Liver (tissue), 3 donors: ENCODE data around the gene FGF14.

ENCODE experiments used
- EGR1 ChIP-seq, 2 donors: IDR thresholded peaks; 2 replicates each; pipeline ENCODE4 v1.6.1; 2016 to 2018; ENCODE audit warnings: antibody characterized with exemption in 2 of 2, low read depth in 2 of 2
- GABPA ChIP-seq, 2 donors: IDR thresholded peaks in 1 of 2; conservative IDR thresholded peaks in 1 of 2; 2 replicates each; pipeline ENCODE4 v1.6.1; 2016; ENCODE audit warnings: antibody characterized with exemption in 2 of 2, mild to moderate bottlenecking in 1 of 2, moderate library complexity in 1 of 2
- HNF4A ChIP-seq, 2 donors: conservative IDR thresholded peaks; 2 replicates each; pipeline ENCODE4 v1.6.1; 2016; ENCODE audit warnings: antibody characterized with exemption in 2 of 2, mild to moderate bottlenecking in 2 of 2
- JUND ChIP-seq, 2 donors: IDR thresholded peaks; 2 replicates each; pipeline ENCODE4 v1.6.1; 2016; ENCODE audit warnings: antibody characterized with exemption in 2 of 2
- RAD21 ChIP-seq, 2 donors: IDR thresholded peaks; 2 replicates each; pipeline ENCODE4 v1.6.1; 2016; ENCODE audit warnings: antibody characterized with exemption in 2 of 2, mild to moderate bottlenecking in 2 of 2
- RXRA ChIP-seq, 2 donors: IDR thresholded peaks; 2 replicates each; pipeline ENCODE4 v1.6.1; 2017 to 2018; ENCODE audit warnings: antibody characterized with exemption in 2 of 2, mild to moderate bottlenecking in 1 of 2
- SP1 ChIP-seq: IDR thresholded peaks from 2 replicates; pipeline ENCODE4 v1.6.1; 2018; ENCODE audit warnings: antibody characterized with exemption, mild to moderate bottlenecking
- TAF1 ChIP-seq: conservative IDR thresholded peaks from 2 replicates; pipeline ENCODE4 v1.6.1; 2016; ENCODE audit warnings: antibody characterized with exemption, mild to moderate bottlenecking
- YY1 ChIP-seq: IDR thresholded peaks from 2 replicates; pipeline ENCODE4 v1.6.1; 2016; ENCODE audit warnings: antibody characterized with exemption, mild to moderate bottlenecking
- TF ChIP-seq, protein P1 (sequence below): fragments of 150-350 bp; IDR thresholded peaks from 2 replicates; pipeline ENCODE4 v1.5.1; 2017; ENCODE audit warnings: improper control_type of control experiment, low read depth, low read length; ENCODE audit not compliant: missing input control
- TF ChIP-seq, protein P2 (sequence below): IDR thresholded peaks from 2 replicates; pipeline ENCODE4 v1.6.1; 2016; ENCODE audit warnings: antibody characterized with exemption
- TF ChIP-seq, protein P3 (sequence below): IDR thresholded peaks from 2 replicates; pipeline ENCODE4 v1.6.1; 2016; ENCODE audit warnings: antibody characterized with exemption, mild to moderate bottlenecking
- TF ChIP-seq, protein P4 (sequence below): IDR thresholded peaks from 2 replicates; pipeline ENCODE4 v1.6.1; 2016; ENCODE audit warnings: antibody characterized with exemption
- TF ChIP-seq, protein P5 (sequence below): IDR thresholded peaks from 2 replicates; pipeline ENCODE4 v1.6.1; 2016; ENCODE audit warnings: antibody characterized with exemption
- donor health status: healthy.
- donor health status: healthy.

DNA sequence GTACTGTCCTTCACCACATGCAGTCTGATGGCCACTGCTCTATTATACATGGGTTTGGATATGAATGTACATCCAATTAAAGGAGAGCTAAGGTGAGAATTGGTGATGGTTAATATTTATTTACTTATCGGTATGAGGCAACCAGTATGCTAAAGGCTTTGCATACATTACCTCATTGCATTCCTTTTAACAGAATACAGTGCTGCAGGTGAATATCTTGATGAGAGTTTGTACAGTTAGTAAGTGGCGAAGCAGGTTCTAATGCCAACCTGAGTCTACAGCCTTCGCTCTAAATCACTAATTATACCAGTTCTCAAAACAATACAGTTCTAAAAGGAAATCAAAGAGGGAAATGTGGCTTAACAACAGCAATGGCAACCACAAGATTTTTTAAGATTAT lies 665.3 kb downstream of the FGF14 start:
- TF ChIP-seq, protein P1, sequence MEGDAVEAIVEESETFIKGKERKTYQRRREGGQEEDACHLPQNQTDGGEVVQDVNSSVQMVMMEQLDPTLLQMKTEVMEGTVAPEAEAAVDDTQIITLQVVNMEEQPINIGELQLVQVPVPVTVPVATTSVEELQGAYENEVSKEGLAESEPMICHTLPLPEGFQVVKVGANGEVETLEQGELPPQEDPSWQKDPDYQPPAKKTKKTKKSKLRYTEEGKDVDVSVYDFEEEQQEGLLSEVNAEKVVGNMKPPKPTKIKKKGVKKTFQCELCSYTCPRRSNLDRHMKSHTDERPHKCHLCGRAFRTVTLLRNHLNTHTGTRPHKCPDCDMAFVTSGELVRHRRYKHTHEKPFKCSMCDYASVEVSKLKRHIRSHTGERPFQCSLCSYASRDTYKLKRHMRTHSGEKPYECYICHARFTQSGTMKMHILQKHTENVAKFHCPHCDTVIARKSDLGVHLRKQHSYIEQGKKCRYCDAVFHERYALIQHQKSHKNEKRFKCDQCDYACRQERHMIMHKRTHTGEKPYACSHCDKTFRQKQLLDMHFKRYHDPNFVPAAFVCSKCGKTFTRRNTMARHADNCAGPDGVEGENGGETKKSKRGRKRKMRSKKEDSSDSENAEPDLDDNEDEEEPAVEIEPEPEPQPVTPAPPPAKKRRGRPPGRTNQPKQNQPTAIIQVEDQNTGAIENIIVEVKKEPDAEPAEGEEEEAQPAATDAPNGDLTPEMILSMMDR, result no peak
- TF ChIP-seq, protein P2, sequence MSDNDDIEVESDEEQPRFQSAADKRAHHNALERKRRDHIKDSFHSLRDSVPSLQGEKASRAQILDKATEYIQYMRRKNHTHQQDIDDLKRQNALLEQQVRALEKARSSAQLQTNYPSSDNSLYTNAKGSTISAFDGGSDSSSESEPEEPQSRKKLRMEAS, result no peak
- TF ChIP-seq SP1 (no peak), EGR1 (IDR thresholded peaks at IDR 0.05; ENCODE audit: low read depth in 2 of 2) (no peak), RAD21 (IDR thresholded peaks at IDR 0.05) (no peak), TAF1 (no peak), GABPA (IDR thresholded peaks at IDR 0.05 in 1 of 2, conservative IDR thresholded peaks at IDR 0.05 in 1 of 2) (no peak), RXRA (IDR thresholded peaks at IDR 0.05) (no peak), JUND (IDR thresholded peaks at IDR 0.05) (no peak), YY1 (no peak), HNF4A (conservative IDR thresholded peaks at IDR 0.05) (no peak)
- TF ChIP-seq, protein P3, sequence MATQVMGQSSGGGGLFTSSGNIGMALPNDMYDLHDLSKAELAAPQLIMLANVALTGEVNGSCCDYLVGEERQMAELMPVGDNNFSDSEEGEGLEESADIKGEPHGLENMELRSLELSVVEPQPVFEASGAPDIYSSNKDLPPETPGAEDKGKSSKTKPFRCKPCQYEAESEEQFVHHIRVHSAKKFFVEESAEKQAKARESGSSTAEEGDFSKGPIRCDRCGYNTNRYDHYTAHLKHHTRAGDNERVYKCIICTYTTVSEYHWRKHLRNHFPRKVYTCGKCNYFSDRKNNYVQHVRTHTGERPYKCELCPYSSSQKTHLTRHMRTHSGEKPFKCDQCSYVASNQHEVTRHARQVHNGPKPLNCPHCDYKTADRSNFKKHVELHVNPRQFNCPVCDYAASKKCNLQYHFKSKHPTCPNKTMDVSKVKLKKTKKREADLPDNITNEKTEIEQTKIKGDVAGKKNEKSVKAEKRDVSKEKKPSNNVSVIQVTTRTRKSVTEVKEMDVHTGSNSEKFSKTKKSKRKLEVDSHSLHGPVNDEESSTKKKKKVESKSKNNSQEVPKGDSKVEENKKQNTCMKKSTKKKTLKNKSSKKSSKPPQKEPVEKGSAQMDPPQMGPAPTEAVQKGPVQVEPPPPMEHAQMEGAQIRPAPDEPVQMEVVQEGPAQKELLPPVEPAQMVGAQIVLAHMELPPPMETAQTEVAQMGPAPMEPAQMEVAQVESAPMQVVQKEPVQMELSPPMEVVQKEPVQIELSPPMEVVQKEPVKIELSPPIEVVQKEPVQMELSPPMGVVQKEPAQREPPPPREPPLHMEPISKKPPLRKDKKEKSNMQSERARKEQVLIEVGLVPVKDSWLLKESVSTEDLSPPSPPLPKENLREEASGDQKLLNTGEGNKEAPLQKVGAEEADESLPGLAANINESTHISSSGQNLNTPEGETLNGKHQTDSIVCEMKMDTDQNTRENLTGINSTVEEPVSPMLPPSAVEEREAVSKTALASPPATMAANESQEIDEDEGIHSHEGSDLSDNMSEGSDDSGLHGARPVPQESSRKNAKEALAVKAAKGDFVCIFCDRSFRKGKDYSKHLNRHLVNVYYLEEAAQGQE, result no peak
- TF ChIP-seq, protein P4, sequence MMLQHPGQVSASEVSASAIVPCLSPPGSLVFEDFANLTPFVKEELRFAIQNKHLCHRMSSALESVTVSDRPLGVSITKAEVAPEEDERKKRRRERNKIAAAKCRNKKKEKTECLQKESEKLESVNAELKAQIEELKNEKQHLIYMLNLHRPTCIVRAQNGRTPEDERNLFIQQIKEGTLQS, result no peak
- TF ChIP-seq, protein P5, sequence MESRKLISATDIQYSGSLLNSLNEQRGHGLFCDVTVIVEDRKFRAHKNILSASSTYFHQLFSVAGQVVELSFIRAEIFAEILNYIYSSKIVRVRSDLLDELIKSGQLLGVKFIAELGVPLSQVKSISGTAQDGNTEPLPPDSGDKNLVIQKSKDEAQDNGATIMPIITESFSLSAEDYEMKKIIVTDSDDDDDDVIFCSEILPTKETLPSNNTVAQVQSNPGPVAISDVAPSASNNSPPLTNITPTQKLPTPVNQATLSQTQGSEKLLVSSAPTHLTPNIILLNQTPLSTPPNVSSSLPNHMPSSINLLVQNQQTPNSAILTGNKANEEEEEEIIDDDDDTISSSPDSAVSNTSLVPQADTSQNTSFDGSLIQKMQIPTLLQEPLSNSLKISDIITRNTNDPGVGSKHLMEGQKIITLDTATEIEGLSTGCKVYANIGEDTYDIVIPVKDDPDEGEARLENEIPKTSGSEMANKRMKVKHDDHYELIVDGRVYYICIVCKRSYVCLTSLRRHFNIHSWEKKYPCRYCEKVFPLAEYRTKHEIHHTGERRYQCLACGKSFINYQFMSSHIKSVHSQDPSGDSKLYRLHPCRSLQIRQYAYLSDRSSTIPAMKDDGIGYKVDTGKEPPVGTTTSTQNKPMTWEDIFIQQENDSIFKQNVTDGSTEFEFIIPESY, result no peak
